GM19455 (cell line): ENCODE data around the gene VCP.
A peak's percentile ranks its signal among the peaks of the same experiment; 100 is the strongest.

Experiments
- ATAC-seq: cut with Tn5 transposase; IDR thresholded peaks from one replicate; pipeline ENCODE4 v1.9.1; 2021; ENCODE audit not compliant: unreplicated experiment

The VCP gene

DNA sequence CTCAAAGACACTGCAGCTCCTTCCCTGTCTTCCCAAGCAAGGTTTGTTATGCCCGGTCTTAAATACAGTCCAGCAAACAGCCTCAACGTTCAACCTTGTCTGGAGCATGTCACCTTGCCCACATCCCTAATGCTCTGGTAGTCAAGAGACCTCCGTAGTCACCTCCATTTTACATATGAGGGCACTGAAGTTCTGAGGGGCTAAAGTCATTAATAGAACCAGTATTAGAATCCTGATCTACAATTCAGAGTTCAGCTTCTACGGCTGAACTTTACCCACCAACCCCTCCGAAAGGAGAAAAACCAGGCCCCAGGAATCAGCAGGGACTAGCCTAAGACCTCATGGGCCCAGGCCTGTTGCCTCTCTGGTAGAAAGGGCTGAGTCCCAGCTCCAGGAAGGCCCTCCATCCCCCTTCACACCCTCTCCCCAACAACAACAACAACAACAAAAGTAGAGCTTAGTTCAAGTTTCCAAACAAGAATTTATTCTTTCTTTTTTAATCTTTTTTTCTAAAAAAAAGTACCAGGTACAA lies 31.3 kb upstream of the VCP start:
- ATAC-seq: no peak

DNA sequence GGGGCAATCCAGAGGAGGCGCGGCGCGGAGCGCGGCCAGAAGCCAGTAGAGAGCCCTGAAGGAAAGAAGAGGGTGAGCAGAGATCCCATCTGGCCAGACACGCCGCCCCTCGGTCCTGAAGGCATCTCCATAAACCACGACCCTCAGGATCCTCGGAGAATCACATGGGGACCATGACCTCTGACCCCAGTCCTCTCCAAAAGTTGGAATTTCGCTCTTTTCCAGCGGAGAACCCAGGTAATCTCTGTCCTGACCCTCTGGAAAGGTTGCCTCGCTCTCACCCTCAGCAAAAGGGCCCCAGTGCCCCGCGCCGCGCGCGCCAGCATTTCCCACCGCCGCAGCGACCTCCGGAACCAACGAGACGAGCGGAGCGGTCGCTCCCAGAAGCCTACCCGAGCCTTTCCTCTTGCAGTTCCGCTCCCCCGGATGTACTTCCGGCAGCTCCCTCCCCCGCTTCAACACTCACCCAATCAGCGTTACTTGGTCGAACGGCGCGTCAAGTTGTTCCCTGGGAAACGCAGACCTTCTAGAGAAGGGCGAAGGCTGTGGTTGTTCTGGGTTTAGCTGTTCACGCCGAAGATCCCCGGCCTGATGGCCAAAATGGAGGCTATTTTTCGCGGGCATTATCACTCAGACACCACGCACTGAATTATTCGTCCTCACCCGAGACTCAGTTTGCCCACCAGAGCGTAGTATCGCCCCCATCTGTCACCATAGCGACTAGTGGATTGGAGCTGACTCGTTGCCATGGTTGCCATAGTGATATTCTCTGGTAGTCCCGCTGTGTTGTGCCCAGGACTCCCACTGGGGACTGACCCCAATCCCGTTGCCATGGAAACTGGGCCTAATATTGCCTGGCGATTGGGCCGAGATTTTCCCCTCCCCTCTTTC lies 30.6 kb upstream of the VCP start, which contains the start of gene STOML2:
TSS of gene STOML2 (minus strand) at position 363 of the 891 bp plus-strand sequence. CDS start at position 326, 37 bp downstream.
- peak; percentile 93 for ATAC-seq

DNA sequence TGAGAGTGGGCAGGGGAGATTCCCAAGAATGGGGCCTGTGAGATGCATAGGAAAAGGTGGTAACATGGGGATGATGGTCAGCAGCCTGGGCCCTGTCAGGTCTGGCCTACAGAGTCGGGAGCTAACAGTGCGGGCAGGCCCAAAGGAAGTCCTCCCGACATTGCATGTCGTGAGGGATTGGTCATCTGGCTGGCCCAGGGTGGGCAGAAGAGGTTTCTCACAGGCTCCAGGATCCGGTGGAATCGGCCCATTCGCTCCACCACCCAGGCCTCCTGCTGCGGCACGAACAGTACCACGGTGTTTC lies 30.0 kb upstream of the VCP start:
- no peak for ATAC-seq

DNA sequence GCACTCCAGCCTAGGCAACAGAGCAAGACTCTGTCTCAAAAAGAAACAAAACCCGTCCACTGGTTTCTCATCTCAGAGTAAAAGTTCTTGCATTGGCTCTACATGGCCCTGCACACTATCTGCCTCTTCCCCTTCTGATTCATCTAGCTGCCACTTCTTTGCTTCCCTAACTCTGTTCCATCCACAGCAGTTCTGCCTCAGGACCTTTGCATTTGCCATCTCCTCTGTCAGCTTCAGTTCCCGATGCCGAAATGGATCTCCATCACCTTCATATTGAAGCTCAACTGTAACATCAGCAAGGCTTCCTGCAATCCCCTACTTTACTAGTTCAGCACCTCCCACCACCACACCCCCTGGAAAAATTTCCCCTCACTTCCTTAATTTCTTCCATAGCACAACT lies 25.1 kb upstream of the VCP start:
- no peak for ATAC-seq

DNA sequence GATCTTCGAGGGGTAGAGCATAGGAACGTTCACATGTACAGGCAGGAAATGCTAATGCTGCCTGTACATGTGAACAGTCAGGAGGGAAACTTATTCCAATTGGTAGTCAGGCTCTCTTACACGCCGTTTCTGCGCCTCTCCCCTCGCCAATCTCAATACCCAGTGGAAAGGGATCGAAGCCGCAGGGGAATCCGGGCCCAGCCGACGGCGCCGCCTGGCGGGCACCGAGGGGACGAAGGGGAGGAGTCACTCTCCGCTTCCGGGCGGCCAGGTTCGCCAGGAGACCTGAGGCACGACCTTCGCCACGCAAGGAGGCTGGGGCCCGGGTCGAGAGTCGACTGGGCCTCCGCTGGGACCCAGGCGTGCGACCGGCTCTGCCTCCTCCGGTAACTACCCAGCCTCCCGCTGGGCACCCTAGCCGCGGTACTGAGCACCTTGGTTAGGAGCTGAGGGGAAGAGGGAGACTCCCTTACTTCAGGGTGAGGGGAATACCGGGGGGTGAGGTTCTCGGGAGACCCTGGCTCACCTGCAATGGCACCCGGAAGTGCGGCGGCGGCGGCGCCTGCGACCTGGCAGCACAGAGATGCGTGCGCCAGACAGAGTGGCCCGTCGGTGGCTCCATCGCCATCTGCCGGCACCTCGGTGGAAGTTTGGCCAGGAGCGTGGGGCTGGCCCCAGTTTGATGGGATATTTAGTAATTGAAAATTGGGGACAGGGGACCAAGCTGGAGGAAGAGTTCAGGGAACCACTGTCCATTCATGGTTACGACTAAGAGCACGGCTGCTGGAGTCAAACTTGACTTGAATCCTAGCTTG lies 23.8 kb upstream of the VCP start, which contains the start of gene PIGO:
TSS of gene PIGO (minus strand) at position 557 of the 815 bp plus-strand sequence. CDS start 1,026 bp downstream, outside the sequence.
- peak; percentile 86 for ATAC-seq

DNA sequence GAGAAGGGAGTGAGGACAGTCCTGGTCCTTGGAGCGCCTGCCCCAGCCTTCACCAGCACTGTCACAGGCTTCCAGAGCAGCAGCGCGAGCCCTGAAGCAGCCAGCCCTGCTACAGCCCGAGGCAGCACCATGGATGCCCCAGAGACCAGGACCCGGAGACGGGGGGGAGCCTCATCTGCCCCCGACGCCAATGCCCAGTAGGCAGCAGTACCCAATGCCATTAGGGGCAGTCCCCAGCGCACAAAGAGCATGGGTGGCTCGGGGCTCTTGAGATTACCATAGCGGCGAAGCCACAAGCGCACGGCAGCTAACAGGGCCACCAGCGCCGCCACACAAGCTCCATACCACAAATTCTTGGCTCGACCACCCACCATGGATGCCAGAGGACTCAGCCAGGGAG lies 19.1 kb upstream of the VCP start:
- no peak for ATAC-seq

DNA sequence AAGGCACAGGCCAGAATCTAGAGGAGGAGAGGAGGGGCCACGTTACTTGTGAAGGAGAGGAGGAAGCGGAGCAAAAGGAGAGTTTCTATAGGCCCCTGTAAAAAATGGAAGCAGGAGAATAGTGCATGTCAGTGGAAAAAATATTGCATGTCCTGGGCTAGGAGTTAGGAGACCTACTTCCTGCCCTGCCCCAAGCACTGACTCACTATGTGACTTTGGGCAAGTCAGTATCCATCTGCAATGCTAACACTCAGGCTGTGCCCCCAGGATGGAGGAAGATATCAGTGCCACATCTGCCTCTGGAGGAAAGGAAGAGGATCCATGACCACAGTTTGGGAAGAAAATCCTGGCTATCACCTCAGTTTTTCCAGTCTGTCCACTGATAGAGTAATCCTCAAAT lies 17.0 kb upstream of the VCP start:
- ATAC-seq: no peak

DNA sequence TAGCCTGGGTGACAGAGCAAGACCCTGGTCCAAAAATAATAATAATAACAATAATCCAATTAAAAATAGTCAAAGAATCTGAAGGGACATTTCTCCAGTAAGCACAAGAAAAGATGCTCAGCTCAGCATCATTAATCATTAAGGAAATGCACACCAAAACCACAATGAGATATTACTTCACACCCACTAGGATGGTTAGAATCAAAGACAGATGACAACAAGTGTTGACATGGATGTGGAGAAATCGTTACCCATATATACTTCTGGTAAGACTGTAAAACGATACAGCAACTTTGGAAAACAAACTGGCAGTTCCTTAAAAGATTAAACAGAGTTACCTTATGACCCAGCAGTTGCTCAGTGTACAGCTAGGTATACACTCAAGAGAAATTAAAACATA lies 12.7 kb upstream of the VCP start:
- no peak for ATAC-seq

DNA sequence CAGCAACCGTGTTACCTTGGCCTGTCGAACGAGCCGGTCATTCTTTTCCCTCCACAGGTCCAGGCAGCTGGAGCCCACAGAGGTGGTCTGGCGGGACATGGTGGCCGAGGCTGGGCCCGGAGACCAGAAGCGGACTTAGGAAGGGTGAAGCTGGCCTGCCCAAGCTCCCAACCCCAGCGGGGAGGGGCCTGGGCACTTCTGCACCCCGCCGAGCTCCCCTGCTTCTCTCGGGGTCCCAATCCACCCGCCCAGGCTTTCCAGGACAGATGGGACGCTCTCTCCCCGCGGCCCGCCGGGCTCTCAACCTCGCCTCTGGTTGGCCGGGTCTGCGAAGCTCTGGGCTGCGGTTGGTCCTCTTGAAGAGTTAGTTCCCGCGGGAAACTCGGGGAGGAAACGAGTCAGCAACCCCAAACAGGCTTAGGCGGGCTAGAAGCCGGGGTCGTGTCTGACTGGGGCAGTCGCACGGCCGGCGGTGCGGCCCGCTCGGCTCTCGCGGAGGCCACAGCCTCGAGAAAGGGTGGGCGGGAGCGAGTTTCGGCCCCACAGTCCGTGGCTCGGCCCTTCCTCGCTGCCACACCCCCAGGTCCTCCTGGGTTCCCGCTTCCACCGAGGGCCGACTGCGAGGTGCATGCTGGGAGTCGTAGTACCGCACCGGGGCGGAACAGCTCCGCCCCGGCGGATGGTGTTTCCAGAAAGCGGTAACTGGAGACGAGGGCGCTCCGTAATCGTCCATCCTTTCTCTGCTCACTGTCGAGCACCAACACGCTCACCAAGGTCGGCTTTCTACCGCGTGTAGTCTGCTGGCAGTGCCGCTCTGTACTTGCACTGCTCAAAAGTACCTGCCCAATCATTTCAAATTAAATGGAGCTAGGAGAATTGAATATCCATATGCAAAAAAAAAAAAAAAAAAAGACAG lies 7.3 kb upstream of the VCP start, which contains the start of gene FANCG:
TSS of gene FANCG (minus strand) at position 517 of the 916 bp plus-strand sequence. CDS start at position 99, 418 bp downstream.
- ATAC-seq: peak; percentile 75

DNA sequence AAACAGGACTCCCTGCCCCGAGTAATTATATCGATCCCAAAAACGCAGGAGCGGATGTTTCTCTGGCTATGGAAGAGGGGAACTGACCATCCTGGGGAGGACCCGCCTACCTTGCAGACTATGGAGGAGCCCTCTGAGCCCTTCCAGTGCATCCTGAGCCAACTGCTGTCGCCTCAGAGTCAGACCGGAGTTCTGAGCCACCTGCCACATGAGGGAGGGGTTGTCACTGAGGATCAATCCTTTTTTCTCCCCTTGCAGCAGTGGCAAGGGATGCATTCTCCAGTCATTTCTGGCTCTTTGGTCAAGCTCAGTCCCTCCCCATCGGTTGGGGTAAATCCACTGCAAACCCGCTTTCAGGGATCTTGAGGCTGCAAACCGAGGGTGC lies 6.6 kb upstream of the VCP start:
- ATAC-seq: peak; percentile 2

DNA sequence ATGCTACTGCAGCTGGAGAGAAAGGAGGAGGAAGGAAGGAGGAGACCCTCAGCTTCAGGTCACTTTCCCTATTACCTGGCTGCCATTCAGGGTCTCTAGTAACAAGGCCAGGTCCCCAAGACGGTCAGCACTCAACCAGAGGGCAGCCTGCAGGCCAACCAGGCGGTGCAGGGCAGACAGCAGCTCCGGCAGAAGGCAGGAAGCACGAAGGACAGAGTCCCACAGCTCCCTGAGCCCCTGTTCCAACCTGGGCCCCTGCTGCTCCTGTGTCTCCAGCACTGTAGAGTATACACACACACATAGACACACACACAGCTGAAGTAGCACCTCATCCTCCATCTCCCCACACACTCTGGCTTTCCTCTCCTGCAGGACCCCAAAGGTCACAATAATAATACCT lies 5.6 kb upstream of the VCP start:
- no peak for ATAC-seq

DNA sequence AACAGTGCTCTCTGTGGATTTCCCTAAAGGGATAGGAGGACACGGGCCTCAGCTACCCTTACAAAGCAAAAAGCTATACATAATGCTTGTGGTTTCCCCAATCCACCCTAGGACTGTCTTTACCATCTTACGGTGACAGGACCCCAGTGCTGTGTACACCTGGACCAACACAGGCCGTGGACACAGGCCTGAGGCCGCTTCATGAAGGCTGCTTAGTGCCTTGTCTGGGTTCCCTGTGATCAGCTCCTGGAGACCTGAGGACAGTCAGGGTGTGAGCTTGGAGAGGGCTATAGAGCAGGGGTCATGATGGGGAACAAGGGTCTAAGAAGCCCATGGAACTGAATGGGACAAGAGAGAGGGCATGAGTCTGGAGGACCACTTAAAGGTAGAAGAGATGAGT lies 4.4 kb upstream of the VCP start:
- no peak for ATAC-seq

DNA sequence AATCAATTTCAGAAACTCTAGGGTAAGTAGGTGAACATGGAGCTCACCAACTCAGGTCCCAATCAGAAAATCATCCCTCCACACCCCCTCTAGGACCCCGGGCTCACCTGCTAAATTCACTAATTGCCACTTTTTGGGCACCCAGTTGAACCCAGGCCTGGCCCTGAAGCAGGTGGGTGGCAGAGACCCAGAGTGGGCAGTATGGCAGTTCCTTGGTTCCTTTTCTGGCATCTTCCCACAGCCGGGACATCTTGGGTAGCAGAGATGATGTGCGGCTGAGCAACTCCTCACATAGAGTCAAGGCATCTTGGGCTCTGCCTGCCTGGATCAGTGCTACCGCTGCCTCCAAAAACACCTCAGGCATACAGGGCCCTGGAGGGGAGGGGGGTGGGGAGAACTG lies 2.9 kb upstream of the VCP start:
- no peak for ATAC-seq

DNA sequence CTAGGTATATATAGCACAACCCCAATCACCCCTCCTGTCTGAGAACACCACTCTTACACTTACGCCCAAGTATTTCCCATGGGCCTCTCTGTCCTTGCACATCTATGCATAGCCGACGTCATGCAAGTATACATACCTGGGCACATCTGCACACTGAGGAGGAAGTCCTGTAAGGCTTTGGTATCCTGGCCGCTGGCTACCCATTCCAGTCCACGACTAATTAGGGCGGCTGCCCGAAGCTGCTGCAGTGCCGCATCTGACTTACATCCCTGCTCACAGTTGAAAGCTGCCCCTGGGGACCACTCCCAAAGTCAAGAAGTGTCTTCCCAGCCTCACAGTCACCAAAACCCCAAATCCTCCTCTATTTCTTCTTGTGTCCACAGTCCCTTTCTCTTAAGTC lies 2.4 kb upstream of the VCP start:
- ATAC-seq: no peak

DNA sequence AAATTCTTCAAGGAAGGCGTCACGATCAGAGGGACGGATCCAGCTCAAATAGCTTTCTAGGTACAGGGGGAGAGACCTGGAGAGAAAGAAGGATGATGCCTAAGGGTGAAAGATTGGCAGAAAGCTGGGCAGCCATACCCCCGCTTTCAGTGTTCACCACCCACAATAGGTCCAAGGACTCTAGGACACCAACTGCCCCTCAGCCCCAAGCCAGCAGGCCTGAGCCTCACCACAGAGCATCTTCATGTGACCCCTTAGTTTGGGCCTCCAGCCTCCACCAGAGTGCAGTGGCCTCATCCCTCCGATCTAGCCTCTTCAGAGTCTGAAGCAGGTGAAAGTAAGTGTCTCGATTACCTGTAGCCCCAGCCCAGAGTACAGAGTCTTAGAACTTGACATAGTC lies 1.7 kb upstream of the VCP start:
- no peak for ATAC-seq

DNA sequence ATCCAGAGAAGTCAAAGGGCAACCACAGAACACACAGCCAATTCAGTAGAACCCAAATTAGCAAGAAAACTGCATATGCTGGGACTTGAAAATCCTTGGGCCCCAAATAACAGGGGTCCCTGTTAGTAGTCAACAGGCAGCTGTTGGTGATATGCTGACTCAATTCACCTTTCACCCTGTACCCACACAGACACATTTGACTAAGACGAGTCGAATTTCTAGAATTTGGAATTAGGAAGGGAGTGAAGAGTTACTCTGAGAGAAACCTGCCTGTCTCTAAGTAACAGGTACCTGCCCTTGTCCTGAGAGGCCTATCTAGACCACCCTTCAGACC lies 821 bp upstream of the VCP start:
- no peak for ATAC-seq

DNA sequence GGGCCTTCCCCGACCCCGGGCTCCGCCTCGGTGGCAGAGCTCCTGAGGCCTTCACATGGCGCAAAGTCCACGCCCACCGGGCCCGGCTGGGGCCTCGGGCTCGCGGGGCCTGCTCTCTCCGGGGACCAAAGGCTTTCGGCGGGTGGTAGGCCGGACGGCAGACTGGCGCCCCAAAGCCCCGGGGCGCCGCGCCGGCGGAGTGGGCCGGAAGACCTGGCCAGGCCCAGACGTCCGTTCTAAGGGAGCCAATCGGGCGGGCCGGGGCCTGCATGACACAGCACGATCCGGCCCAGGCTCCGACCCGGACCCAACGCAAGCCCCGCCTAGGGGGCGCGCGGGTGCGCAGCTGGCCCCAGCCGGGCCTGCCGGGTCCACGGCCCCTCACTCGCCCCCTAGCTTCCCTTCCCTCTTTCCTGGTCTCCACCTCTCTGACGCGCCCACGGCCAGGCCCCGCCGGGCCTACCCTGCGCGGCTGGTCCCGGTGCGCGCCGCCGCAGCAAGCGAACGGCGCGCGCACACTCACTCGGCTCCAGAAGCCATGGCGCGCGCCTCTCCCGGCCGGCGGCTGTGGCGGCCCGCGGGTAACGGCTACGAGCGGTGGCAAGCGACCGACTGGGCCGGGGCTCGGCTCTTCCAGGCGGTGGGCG lies 488 bp downstream of the VCP start:
- ATAC-seq: peak; percentile 56

DNA sequence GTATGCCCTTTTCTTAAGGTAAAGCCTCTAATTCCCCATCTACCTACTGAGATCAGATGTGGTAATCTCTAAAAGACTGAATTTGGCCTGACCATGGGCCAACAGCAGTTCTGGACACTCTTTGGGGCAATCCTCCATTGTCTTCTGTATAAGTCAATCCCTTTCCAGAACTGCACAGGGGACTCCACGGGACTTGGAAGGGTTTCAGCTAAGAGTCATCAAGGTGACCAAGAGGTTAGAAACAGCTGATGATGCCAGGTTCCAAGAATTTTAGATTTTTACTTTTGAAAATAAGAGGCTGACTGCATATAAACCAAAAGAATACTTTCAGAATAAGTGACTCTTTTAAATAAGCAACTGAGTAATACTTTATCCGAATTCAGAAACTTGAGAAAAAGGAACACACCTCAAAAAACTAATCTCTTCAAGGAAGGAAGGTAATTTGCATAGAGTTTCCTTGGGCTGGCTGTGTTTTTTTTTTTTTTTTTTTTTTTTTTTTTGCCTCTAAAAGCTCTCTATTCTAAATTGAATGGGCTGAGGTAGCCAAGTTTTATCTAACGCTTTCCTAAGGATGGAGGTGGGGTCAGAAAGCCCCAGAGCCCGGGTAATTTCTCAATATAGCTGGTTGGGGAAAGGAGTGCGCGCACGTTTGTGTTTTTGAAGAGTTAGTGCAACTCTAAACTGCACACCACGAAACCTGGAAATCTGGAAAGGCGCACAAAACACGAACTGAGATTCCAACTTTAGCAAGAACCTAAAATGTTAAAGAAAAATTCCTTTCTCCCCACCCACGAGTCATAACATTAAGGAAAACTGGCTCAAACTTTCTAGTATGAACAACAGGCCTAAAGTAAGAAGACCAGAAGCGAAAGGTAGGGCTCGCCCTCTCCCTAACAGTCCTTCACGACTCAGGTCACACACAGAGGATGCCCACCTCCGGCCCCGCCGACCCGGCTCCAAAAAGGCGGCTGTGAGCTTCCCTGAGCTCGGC lies 1.3 kb downstream of the VCP start:
- ATAC-seq: no peak

DNA sequence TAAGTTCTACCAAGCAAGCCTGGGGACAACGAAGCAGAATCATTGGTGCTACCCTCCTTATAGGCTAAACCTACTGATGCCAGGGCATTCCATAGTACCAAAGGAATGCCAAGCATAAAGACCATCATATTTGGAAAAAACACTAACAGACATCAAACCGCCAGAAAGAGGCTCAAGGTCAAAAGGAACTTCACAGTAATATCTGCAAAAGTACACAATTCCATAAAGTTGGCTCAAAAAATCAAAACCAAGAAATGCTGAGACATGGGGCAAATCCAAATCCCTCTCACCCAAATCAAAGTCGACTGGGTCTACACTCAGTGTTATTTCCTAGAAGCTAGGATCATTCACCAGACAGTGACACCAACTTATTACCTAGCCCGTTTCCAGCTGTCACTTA lies 3.4 kb downstream of the VCP start:
- ATAC-seq: no peak
